HG03432 (cell line): Measurements from ENCODE around the gene NEURL1B.
"Not testable (repeated sequence)": the region's sequence is repeated elsewhere in the genome, so short reads cannot be mapped to it uniquely, and the experiment has no call there.

Experiments used
- ATAC-seq: cut with Tn5 transposase; IDR thresholded peaks from one replicate; pipeline ENCODE4 v1.9.1; 2021; ENCODE audit warnings: mild to moderate bottlenecking, moderate library complexity; ENCODE audit not compliant: unreplicated experiment

NEURL1B gene

GRCh38 chr5:172674155-172674554, 33.1 kb downstream of the NEURL1B start:
- no peak for ATAC-seq

GRCh38 chr5:172676914-172677475, 35.9 kb downstream of the NEURL1B start:
- ATAC-seq: no peak

GRCh38 chr5:172678362-172678874, 37.4 kb downstream of the NEURL1B start:
- ATAC-seq: not testable (repeated sequence)

GRCh38 chr5:172678902-172679301, 37.8 kb downstream of the NEURL1B start:
- no peak for ATAC-seq

- no peak for ATAC-seq
Measured at GRCh38 chr5:172679628-172680212, 38.7 kb downstream of the NEURL1B start.

GRCh38 chr5:172680921-172681320, 39.9 kb downstream of the NEURL1B start:
- ATAC-seq: no peak

- no peak for ATAC-seq
Measured at GRCh38 chr5:172681421-172681820, 40.4 kb downstream of the NEURL1B start.

- no peak for ATAC-seq
Measured at GRCh38 chr5:172683264-172683644, 42.2 kb downstream of the NEURL1B start.

GRCh38 chr5:172683645-172684471, 42.8 kb downstream of the NEURL1B start:
- no peak for ATAC-seq

GRCh38 chr5:172685091-172685490, 44.0 kb downstream of the NEURL1B start:
- no peak for ATAC-seq

GRCh38 chr5:172686111-172686510, 45.0 kb downstream of the NEURL1B start:
- no peak for ATAC-seq

GRCh38 chr5:172686539-172687390, 45.7 kb downstream of the NEURL1B start:
- ATAC-seq: no peak

- peak; percentile 34 for ATAC-seq
Measured at GRCh38 chr5:172687940-172688339, 46.9 kb downstream of the NEURL1B start.

GRCh38 chr5:172688349-172689217, 47.5 kb downstream of the NEURL1B start:
- peak; percentile 54 for ATAC-seq

- no peak for ATAC-seq
Measured at GRCh38 chr5:172689218-172689572, 48.1 kb downstream of the NEURL1B start.

GRCh38 chr5:172689801-172690200, 48.7 kb downstream of the NEURL1B start:
- ATAC-seq: no peak

GRCh38 chr5:172690258-172691075, 49.4 kb downstream of the NEURL1B start:
- ATAC-seq: peak; percentile 65

GRCh38 chr5:172691886-172692285, 50.8 kb downstream of the NEURL1B start:
- no peak for ATAC-seq

GRCh38 chr5:172692451-172692850, 51.4 kb downstream of the NEURL1B start:
- ATAC-seq: no peak
